GM18505 (cell line): ENCODE results near the gene PI4KA.
"Not testable (repeated sequence)": the region's sequence is repeated elsewhere in the genome, so short reads cannot be mapped to it uniquely, and the experiment has no call there.

Experiments used
- ATAC-seq: cut with Tn5 transposase; IDR thresholded peaks from one replicate; pipeline ENCODE4 v1.9.1; 2021; ENCODE audit not compliant: unreplicated experiment
- POLR2A ChIP-seq: IDR thresholded peaks from 4 replicates; pipeline ENCODE4 v1.6.1; 2011; ENCODE audit warnings: borderline replicate concordance; ENCODE audit not compliant: insufficient read depth, insufficient read length; ENCODE audit errors: extremely low read depth

Gene PI4KA

GRCh38 chr22:20852503-20852902 lies 6.1 kb downstream of the PI4KA start:
- no peak for ATAC-seq
- no peak for TF ChIP-seq POLR2A

GRCh38 chr22:20852076-20852475 lies 6.5 kb downstream of the PI4KA start:
- no peak for ATAC-seq
- TF ChIP-seq POLR2A, result no peak

GRCh38 chr22:20847318-20847822 lies 11.2 kb downstream of the PI4KA start:
- TF ChIP-seq POLR2A, result no peak
- ATAC-seq, result no peak

- no peak for ATAC-seq
- TF ChIP-seq POLR2A, result no peak
These were observed 14.3 kb downstream of the PI4KA start for GRCh38 chr22:20844055-20845037.

GRCh38 chr22:20843501-20843900 lies 15.1 kb downstream of the PI4KA start:
- no peak for ATAC-seq

GRCh38 chr22:20840646-20841371 lies 17.8 kb downstream of the PI4KA start:
- no peak for TF ChIP-seq POLR2A
- ATAC-seq, result no peak

More at GRCh38 chr22:20843501-20843900, 15.1 kb downstream of the PI4KA start:
- TF ChIP-seq POLR2A, result no peak

- TF ChIP-seq POLR2A, result no peak
- ATAC-seq, result no peak
These were observed 18.6 kb downstream of the PI4KA start for GRCh38 chr22:20839837-20840645.

GRCh38 chr22:20839354-20839753 lies 19.3 kb downstream of the PI4KA start:
- not testable (repeated sequence) for ATAC-seq

- no peak for TF ChIP-seq POLR2A
- no peak for ATAC-seq
These were observed 21.4 kb downstream of the PI4KA start for GRCh38 chr22:20836987-20837823.

GRCh38 chr22:20834725-20835124 lies 23.9 kb downstream of the PI4KA start:
- ATAC-seq, result no peak
- no peak for TF ChIP-seq POLR2A

GRCh38 chr22:20834206-20834605 lies 24.4 kb downstream of the PI4KA start:
- no peak for TF ChIP-seq POLR2A
- ATAC-seq, result no peak

GRCh38 chr22:20833225-20833665 lies 25.4 kb downstream of the PI4KA start:
- ATAC-seq, result no peak
- TF ChIP-seq POLR2A, result no peak
